ENCODE data around the gene C1orf141. TPM values are rescaled to one million over a fixed set of nuclear protein-coding genes. Genes with fewer than 3 reads are reported as not detected.
A peak's percentile ranks its signal among the peaks of the same experiment; 100 is the strongest.

Gene C1orf141
- total and polyA plus RNA-seq, 4 donors = not detected

- Histone ChIP-seq H3K27me3 (ENCODE audit: control insufficient read depth in 4 of 4, insufficient read depth in 4 of 4, low read length in 3 of 4) (no peaks in the 10 kb centered on the region), H3K9me3 (ENCODE audit: control insufficient read depth in 4 of 4, low read length in 3 of 4) (no peaks in the 10 kb centered on the region), H3K4me1 (ENCODE audit: control insufficient read depth in 4 of 4, insufficient read depth in 4 of 4, low read length in 3 of 4) (peaks cover 0 to 6% (median 3%) of the 10 kb centered on the region in 4 donors), H3K36me3 (ENCODE audit: control insufficient read depth in 4 of 4, insufficient read depth in 3 of 4, low read depth in 1 of 4, low read length in 3 of 4) (no peaks in the 10 kb centered on the region), H3K27ac (ENCODE audit: low read depth in 1 of 2, low read length in 2 of 2) (no peak overlapping the region), H3K9ac (ENCODE audit: low read depth in 1 of 2, low read length in 2 of 2) (no peak overlapping the region), H3K4me3 (ENCODE audit: low read depth in 1 of 3, low read length in 3 of 3) (no peak overlapping the region)
- TF ChIP-seq ATF3 (IDR thresholded peaks at IDR 0.05) (no peak), HNF4A (conservative IDR thresholded peaks at IDR 0.05) (peak; percentile 70 to 86), FOXA2 (IDR thresholded peaks at IDR 0.05) (no peak), CTCF (IDR thresholded peaks at IDR 0.05; ENCODE audit: low read depth, low read length, missing input control) (no peak), TAF1 (conservative IDR thresholded peaks at IDR 0.05) (no peak), RXRA (IDR thresholded peaks at IDR 0.05) (peak in 1 of 2 donors; percentile 20), SP1 (IDR thresholded peaks at IDR 0.05) (peak; percentile 52), FOXA1 (IDR thresholded peaks at IDR 0.05) (no peak), YY1 (IDR thresholded peaks at IDR 0.05) (no peak), MAX (IDR thresholded peaks at IDR 0.05) (no peak), NR2F2 (IDR thresholded peaks at IDR 0.05) (no peak), GABPA (IDR thresholded peaks at IDR 0.05 in 1 of 2, conservative IDR thresholded peaks at IDR 0.05 in 1 of 2) (no peak), RAD21 (IDR thresholded peaks at IDR 0.05) (peak in 1 of 2 donors; percentile 11), EGR1 (IDR thresholded peaks at IDR 0.05; ENCODE audit: low read depth in 2 of 2) (no peak), JUND (IDR thresholded peaks at IDR 0.05) (no peak), REST (IDR thresholded peaks at IDR 0.05) (no peak), ZBTB33 (IDR thresholded peaks at IDR 0.05) (no peak), HNF4G (IDR thresholded peaks at IDR 0.05) (peak; percentile 32)
- no peak for DNase-seq (ENCODE audit: low spot score)
- 88% methylated on average over 1 of the region's 1 CpG for WGBS
Measured at GRCh38 chr1:67058242-67058641, 76.5 kb downstream of the C1orf141 start.

Measured in liver (tissue), 9 donors.